GM23248 (cell line): ENCODE results near the gene TPM2. TPM values are rescaled to one million over a fixed set of nuclear protein-coding genes. Genes with fewer than 3 reads are reported as not detected.
A peak's percentile ranks its signal among the peaks of the same experiment; 100 is the strongest.

Experiments used
- DNase-seq: peaks from one replicate; pipeline ENCODE4 v3.0.0-alpha.2; 2015
- H2AFZ ChIP-seq: fragments of 200-600 bp; sonication (generic); 2 replicates; pipeline ENCODE4 v1.6.1; 2016; ENCODE audit warnings: antibody characterized with exemption
- H3F3A ChIP-seq: fragments of 200-600 bp; sonication (generic); 2 replicates; pipeline ENCODE4 v1.6.1; 2016; ENCODE audit warnings: mild to moderate bottlenecking, antibody characterized with exemption, mixed run types; ENCODE audit not compliant: insufficient read depth
- H3K27ac ChIP-seq: fragments of 200-600 bp; sonication (generic); 2 replicates; pipeline ENCODE4 v1.5.1; 2016; ENCODE audit warnings: mild to moderate bottlenecking
- H3K27me3 ChIP-seq: fragments of 200-600 bp; sonication (generic); replicated peaks from 2 replicates; pipeline ENCODE4 v1.6.1; 2016; ENCODE audit warnings: mild to moderate bottlenecking; ENCODE audit not compliant: insufficient read depth
- H3K36me3 ChIP-seq: fragments of 200-600 bp; sonication (generic); 2 replicates; pipeline ENCODE4 v1.6.1; 2016; ENCODE audit warnings: low read depth, mild to moderate bottlenecking
- H3K4me1 ChIP-seq: fragments of 200-600 bp; sonication (generic); 2 replicates; pipeline ENCODE4 v1.6.1; 2016; ENCODE audit warnings: mild to moderate bottlenecking; ENCODE audit not compliant: insufficient read depth
- H3K4me2 ChIP-seq: fragments of 200-600 bp; sonication (generic); one replicate; pipeline ENCODE4 v1.6.1; 2016; ENCODE audit warnings: mild to moderate bottlenecking; ENCODE audit not compliant: unreplicated experiment
- H3K4me3 ChIP-seq: fragments of 200-600 bp; sonication (generic); 2 replicates; pipeline ENCODE4 v1.5.1; 2016; ENCODE audit warnings: mild to moderate bottlenecking
- H3K79me2 ChIP-seq: fragments of 200-600 bp; sonication (generic); 2 replicates; pipeline ENCODE4 v1.6.1; 2016; ENCODE audit warnings: mild to moderate bottlenecking; ENCODE audit not compliant: insufficient read depth
- H3K9ac ChIP-seq: fragments of 200-600 bp; sonication (generic); 2 replicates; pipeline ENCODE4 v1.6.1; 2016; ENCODE audit warnings: mild to moderate bottlenecking
- H3K9me2 ChIP-seq: fragments of 200-600 bp; sonication (generic); 2 replicates; pipeline ENCODE4 v1.6.1; 2016; ENCODE audit warnings: mixed run types, mild to moderate bottlenecking, moderate library complexity; ENCODE audit not compliant: insufficient read depth
- H3K9me3 ChIP-seq: fragments of 200-600 bp; sonication (generic); one replicate; pipeline ENCODE4 v1.6.1; 2017; ENCODE audit warnings: low read depth
- H4K20me1 ChIP-seq: fragments of 200-600 bp; sonication (generic); 2 replicates; pipeline ENCODE4 v1.6.0; 2016; ENCODE audit not compliant: insufficient read depth
- EZH2 ChIP-seq: fragments of 200-600 bp; sonication (generic); IDR thresholded peaks from 2 replicates; pipeline ENCODE4 v1.6.1; 2018; ENCODE audit warnings: antibody characterized with exemption, mild to moderate bottlenecking; ENCODE audit not compliant: insufficient read depth, poor library complexity, severe bottlenecking
- EZH2phosphoT487 ChIP-seq: fragments of 200-600 bp; sonication (generic); IDR thresholded peaks from 2 replicates; pipeline ENCODE4 v1.6.1; 2018; ENCODE audit warnings: antibody characterized with exemption, moderate library complexity, mild to moderate bottlenecking, low read depth; ENCODE audit not compliant: insufficient read depth
- WGBS, 2 experiments: methylation state at CpG; one replicate each; pipeline ENCODE4 v1.1.6; 2015 to 2017; ENCODE audit warnings: low lambda C conversion rate in 2 of 2, low coverage in 1 of 2; ENCODE audit errors: missing lambda C conversion rate in 2 of 2; 5-methylcytosine and 5-hydroxymethylcytosine counted together
- in situ Hi-C: fragments of 300-500 bp; cut with MboI; formaldehyde crosslinking; loops from 2 replicates; pipeline ENCODE4 v1.15.0; 2020
- polyA plus RNA-seq: library from polyadenylated mRNA; unstranded; fragments of >200 nt; fragmentation: Nextera tagmentation; extraction: Ambion mirVana; gene quantifications from 2 replicates; pipeline ENCODE4 v1.2.1, GENCODE V29; 2016
- total RNA-seq: library from RNA; depleted of rRNA; stranded (reverse); fragments of >200 nt; shearing (Covaris generic); gene quantifications from 2 replicates; pipeline ENCODE4 v1.2.3, GENCODE V29; 2014

TPM2 gene
- total and polyA plus RNA-seq, 2 experiments from 2014 or later = 1,625 to 3,527 TPM

- H3K9ac ChIP-seq = peak within 1 kb of the TSS; percentile 57
- H3K4me1 ChIP-seq = peaks cover 42% of the 10 kb centered on the region
- peak within 1 kb of the TSS; percentile 59 for H3K4me2 ChIP-seq
- H3F3A ChIP-seq = peaks cover 24% of the 10 kb centered on the region
- H2AFZ ChIP-seq = peak within 1 kb of the TSS; percentile 89
- H3K9me3 ChIP-seq = no peaks in the 10 kb centered on the region
- in situ Hi-C loops = no loop called here
- H3K27ac ChIP-seq = peak within 1 kb of the TSS; percentile 48
- no peaks in the 10 kb centered on the region for H3K36me3 ChIP-seq
- no peaks in the 10 kb centered on the region for H3K27me3 ChIP-seq
- no peaks in the 10 kb centered on the region for H3K9me2 ChIP-seq
- no peaks in the 10 kb centered on the region for H4K20me1 ChIP-seq
- TF ChIP-seq EZH2phosphoT487 = no peak
- TF ChIP-seq EZH2 = no peak
- 0 out of 2 replicates have a peak within 1 kb of the TSS, but pooled peaks have one; percentile 13 for H3K4me3 ChIP-seq
- 0 out of 2 replicates have a peak, but pooled peaks cover 2% of the 10 kb centered on the region for H3K79me2 ChIP-seq
- DNase-seq = no peak
- WGBS, 2 experiments = 71% methylated on average over 13 to 22 of the region's 22 CpGs
These were observed 39.2 kb downstream of the TPM2 start, which contains the start of gene SIT1 for GRCh38 chr9:35650341-35651158. SIT1 (minus strand) TSS chr9:35650931; CDS start chr9:35650853, 78 bp downstream.

- 17 to 25% methylated on average over 19 to 25 of the region's 26 CpGs for WGBS, 2 experiments
- Histone ChIP-seq H3K9me2 (no peaks in the 10 kb centered on the region), H3K4me3 (0 out of 2 replicates have a peak overlapping the region, but pooled peaks have one; percentile 13), H3K36me3 (no peaks in the 10 kb centered on the region), H3F3A (peaks cover 33% of the 10 kb centered on the region), H3K27me3 (no peaks in the 10 kb centered on the region), H3K9ac (peak overlapping the region; percentile 57), H3K4me2 (peak overlapping the region; percentile 59), H4K20me1 (no peaks in the 10 kb centered on the region), H3K27ac (peak overlapping the region; percentile 48), H3K79me2 (0 out of 2 replicates have a peak, but pooled peaks cover 5% of the 10 kb centered on the region), H2AFZ (peak overlapping the region; percentile 89), H3K9me3 (no peaks in the 10 kb centered on the region), H3K4me1 (peaks cover 50% of the 10 kb centered on the region)
- DNase-seq = peak; percentile 82
- in situ Hi-C loops = no loop called here
- TF ChIP-seq EZH2phosphoT487 (no peak), EZH2 (no peak)
These were observed 40.0 kb downstream of the TPM2 start for GRCh38 chr9:35649431-35650340.

GRCh38 chr9:35646533-35647265, 43.0 kb downstream of the TPM2 start:
- H4K20me1 ChIP-seq = no peaks in the 10 kb centered on the region
- no peaks in the 10 kb centered on the region for H3K9me2 ChIP-seq
- H3K79me2 ChIP-seq = 0 out of 2 replicates have a peak, but pooled peaks cover 5% of the 10 kb centered on the region
- H3K36me3 ChIP-seq = no peaks in the 10 kb centered on the region
- H3K4me1 ChIP-seq = peaks cover 51% of the 10 kb centered on the region
- peak overlapping the region; percentile 68 for H3K4me2 ChIP-seq
- no peaks in the 10 kb centered on the region for H3K9me3 ChIP-seq
- peak overlapping the region; percentile 87 for H2AFZ ChIP-seq
- peak overlapping the region; percentile 75 for H3K4me3 ChIP-seq
- 1 to 2% methylated on average over 42 to 56 of the region's 58 CpGs for WGBS, 2 experiments
- TF ChIP-seq EZH2 (no peak), EZH2phosphoT487 (no peak)
- peaks cover 34% of the 10 kb centered on the region for H3F3A ChIP-seq
- no peaks in the 10 kb centered on the region for H3K27me3 ChIP-seq
- peak overlapping the region; percentile 93 for H3K27ac ChIP-seq
- in situ Hi-C loops = no loop called here
- peak; percentile 97 for DNase-seq
- peak overlapping the region; percentile 86 for H3K9ac ChIP-seq
